ENCODE results near the gene TGIF2.
A peak's percentile ranks its signal among the peaks of the same experiment; 100 is the strongest.
"Not testable (repeated sequence)": the region's sequence is repeated elsewhere in the genome, so short reads cannot be mapped to it uniquely, and the experiment has no call there.

TGIF2 gene

GRCh38 chr20:36547186-36548005 is 26.0 kb upstream of the TGIF2 start:
- no peak for DNase-seq

DNA sequence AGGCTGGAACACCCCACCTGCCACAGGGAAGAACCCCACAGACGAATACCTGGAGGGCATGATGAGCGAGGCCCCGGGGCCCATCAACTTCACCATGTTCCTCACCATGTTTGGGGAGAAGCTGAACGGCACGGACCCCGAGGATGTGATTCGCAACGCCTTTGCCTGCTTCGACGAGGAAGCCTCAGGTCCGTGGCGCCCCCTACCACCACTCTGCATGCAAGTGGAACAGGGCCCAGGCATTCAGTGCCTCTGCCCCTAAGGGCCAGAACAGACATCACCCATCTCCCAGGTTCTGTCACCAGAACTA is 25.4 kb upstream of the TGIF2 start:
- DNase-seq, result no peak

- DNase-seq, result no peak
Measured at GRCh38 chr20:36548704-36549627, 24.4 kb upstream of the TGIF2 start.

- no peak for DNase-seq
Measured at GRCh38 chr20:36549628-36549941, 23.8 kb upstream of the TGIF2 start.

GRCh38 chr20:36549942-36550789 is 23.2 kb upstream of the TGIF2 start:
- no peak for DNase-seq

GRCh38 chr20:36550790-36551299 is 22.6 kb upstream of the TGIF2 start:
- DNase-seq, result no peak

DNA sequence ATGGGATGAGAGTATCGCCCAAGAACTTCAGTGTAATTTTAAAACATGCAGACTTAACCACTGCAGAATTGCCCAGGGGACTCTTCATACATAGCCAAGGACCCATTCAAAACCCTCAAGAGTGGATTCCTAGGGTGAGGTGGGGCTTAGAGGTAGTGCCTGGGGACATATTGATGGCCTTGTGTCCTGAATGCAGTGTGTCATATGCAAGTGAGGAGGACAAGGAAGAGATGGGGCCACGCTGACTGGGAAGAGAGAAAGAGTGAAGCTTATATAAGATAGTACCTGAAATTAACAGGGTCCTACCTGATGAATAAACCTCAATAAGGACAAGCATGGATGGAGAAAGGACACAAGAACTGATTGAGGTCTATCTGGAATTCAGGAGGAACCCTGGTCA is 18.1 kb upstream of the TGIF2 start:
- no peak for DNase-seq

DNA sequence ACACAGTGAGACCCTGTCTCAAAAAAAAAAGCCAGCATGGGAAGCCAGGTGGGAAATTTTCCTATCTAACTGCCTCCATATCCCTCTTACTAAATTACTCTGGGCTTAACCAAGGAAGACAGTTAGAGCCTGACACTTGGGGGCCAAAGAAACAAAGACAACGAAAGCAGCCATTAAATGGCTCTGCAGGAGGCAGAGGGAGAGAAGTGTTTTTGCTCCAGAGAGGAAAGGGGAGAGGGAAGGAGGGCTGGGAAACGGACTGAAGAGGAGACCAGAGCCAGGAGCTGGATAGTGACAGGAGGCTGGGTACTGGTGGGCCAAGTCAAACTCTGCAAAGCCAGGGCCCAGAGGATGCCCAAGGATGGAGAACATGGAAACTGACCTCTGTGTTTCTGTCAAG is 10.7 kb upstream of the TGIF2 start:
- no peak for DNase-seq

DNA sequence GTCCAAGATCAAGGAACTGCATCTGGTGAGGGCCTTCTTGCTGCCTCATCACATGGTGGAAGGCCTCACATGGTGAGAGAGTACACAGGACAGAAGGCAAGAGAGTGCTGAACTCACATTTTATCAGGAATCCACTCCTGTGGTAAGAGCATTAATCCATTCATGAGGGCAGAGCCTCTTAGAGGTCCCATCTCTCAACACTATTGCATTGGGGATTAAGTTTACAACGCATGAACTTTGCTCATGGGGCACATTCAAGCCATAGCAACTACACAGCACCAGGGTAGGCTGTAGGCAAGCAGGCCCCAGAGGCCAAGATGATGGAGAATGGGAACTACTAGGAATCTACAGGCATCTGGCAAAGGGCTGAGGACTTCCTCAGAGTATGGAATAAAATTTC is 10.0 kb upstream of the TGIF2 start:
- no peak for DNase-seq

DNA sequence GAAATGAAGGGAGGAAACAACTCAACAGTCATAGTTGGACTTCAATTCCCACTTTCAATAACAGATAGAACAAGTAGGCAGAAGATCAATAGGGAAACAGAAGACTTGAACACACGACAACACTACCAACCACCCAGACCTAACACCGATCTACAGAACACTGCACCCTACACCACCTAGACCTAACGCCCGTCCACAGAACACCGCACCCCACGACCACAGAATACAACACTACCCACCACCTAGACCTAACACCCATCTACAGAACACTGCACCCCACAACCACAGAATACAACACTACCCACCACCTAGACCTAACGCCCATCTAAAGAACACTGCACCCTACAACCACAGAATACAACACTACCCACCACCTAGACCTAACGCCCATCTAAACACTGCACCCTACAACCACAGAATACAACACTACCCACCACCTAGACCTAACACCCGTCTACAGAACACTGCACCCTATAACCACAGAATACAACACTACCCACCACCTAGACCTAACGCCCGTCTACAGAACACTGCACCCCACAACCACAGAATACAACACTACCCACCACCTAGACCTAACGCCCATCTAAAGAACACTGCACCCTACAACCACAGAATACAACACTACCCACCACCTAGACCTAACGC is 9.2 kb upstream of the TGIF2 start:
- not testable (repeated sequence) for DNase-seq

- not testable (repeated sequence) for DNase-seq
Measured at GRCh38 chr20:36564726-36565121, 8.7 kb upstream of the TGIF2 start.

DNA sequence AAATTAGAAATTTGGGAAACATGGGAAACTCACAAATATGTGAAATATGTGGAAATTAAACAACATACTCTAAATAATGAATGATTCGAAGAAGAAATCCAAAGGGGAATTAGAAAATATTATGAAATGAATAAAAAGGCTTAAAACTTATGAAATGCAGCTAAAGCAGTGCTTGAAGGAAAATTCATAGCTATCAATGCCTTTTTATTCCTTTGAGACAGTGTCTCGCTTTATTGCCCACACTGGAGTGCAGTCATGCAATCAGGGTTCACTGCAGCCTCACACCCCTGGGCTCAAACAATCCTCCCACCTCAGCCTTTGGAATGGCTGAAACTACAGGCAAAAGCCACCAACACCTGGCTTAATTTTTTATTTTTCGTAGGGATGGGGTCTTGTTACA is 7.9 kb upstream of the TGIF2 start:
- DNase-seq, result no peak

- DNase-seq, result no peak
Measured at GRCh38 chr20:36569847-36570429, 3.5 kb upstream of the TGIF2 start.

GRCh38 chr20:36571564-36572504 is 1.6 kb upstream of the TGIF2 start:
- DNase-seq, result peak; percentile 53

- DNase-seq, result no peak
Measured at GRCh38 chr20:36572701-36573102, 695 bp upstream of the TGIF2 start.

- DNase-seq, result peak; percentile 76
Measured at GRCh38 chr20:36573798-36574365, 485 bp downstream of the TGIF2 start.

- peak; percentile 83 for DNase-seq
Measured at GRCh38 chr20:36574366-36575135, 1.2 kb downstream of the TGIF2 start.

DNA sequence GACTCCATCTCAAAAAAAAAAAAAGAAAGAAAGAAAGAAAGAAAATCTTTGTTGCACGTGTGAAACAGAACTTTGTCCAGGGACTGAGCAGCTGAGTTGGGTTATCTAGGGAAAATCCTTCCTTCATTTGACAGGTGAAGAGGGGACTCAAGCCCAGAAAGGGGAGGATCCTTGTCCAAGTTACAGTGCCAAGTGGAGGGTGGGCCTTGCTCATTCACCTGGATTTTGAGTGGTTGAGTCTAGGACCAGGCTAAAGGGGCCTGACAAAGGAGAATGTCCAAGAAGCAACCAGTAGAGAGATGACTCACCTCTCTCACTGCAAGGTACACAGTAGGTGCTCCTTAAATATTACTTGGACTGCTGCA is 2.7 kb downstream of the TGIF2 start:
- no peak for DNase-seq

- no peak for DNase-seq
Measured at GRCh38 chr20:36578356-36579041, 5.1 kb downstream of the TGIF2 start.
